GM23338 (cell line): Measurements from ENCODE around the gene CCDC86.

ENCODE experiments used
- CREB1 ChIP-seq: fragments of 250-450 bp; sonication (Bioruptor Pico); IDR thresholded peaks from 2 replicates; pipeline ENCODE4 v1.5.0; 2020; ENCODE audit warnings: low read depth, mild to moderate bottlenecking, moderate library complexity
- EZH2 ChIP-seq: fragments of 200-600 bp; sonication (generic); IDR thresholded peaks from one replicate; pipeline ENCODE4 v1.8.0; 2017; ENCODE audit warnings: antibody characterized with exemption, mild to moderate bottlenecking, low read depth; ENCODE audit not compliant: unreplicated experiment
- EZH2phosphoT487 ChIP-seq: fragments of 200-600 bp; sonication (generic); IDR thresholded peaks from one replicate; pipeline ENCODE4 v1.8.1; 2018; ENCODE audit warnings: antibody characterized with exemption; ENCODE audit not compliant: unreplicated experiment
- JUNB ChIP-seq: IDR thresholded peaks from one replicate; pipeline ENCODE4 v1.6.1; 2016; ENCODE audit warnings: antibody characterized with exemption; ENCODE audit not compliant: unreplicated experiment
- POLR2AphosphoS5 ChIP-seq: IDR thresholded peaks from 2 replicates; pipeline ENCODE4 v1.6.1; 2016; ENCODE audit warnings: antibody characterized with exemption, low read depth
- TF ChIP-seq, protein P1 (sequence below), 2 experiments: fragments of 200-600 bp in 1 of 2; sonication (generic) in 1 of 2; conservative IDR thresholded peaks; 2 replicates each; pipeline versions ENCODE4 v1.5.1 to v1.6.1; 2016 to 2017; ENCODE audit warnings: antibody characterized with exemption in 2 of 2, low read depth in 2 of 2, mild to moderate bottlenecking in 2 of 2, moderate library complexity in 1 of 2
- TF ChIP-seq, protein P2 (sequence below): IDR thresholded peaks from one replicate; pipeline ENCODE4 v1.6.1; 2018; ENCODE audit warnings: antibody characterized with exemption; ENCODE audit not compliant: unreplicated experiment
- TF ChIP-seq, protein P3 (sequence below): IDR thresholded peaks from 2 replicates; pipeline ENCODE4 v1.6.1; 2016; ENCODE audit warnings: antibody characterized with exemption

DNA sequence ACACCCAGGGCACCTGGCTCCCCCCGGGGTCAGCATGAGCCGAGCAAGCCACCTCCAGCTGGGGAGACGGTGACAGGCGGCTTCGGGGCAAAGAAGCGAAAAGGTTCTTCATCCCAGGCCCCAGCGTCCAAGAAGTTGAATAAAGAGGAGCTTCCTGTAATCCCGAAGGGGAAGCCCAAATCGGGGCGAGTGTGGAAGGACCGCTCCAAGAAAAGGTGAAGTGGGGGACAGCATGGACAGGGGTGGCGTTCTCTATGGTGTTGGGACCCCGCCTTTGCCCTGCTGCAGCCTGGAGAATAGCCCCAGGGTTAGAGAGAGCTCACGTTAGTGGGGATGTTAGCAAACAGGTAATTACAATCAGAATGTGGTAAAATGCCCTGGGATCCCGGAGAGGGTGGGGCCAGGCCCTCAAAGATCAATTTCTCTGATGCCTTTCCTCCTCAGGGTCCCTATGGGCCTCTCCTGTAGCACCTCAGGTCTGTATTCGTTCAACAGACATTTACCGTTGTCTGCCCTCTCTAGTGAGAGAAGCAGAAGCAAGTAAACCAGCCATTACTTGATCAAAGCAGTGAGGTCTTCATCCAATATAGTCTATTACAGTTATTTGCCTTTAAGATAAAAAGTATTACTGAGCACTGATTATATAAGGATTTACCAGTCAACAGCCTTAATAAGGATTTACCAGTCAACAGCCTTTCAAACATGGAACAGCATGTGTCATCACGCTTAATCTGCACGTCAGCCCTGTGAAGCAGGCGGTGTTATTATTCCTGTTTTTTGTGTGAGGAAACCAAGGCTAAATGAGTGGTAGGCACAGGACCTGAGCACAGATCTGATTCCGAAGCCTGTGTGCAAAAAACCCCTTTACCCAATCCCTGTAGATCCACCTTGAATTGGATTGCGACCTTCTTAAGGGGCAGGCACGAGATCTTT lies 1.0 kb downstream of the CCDC86 start:
- no peak for TF ChIP-seq POLR2AphosphoS5
- TF ChIP-seq, protein P1, sequence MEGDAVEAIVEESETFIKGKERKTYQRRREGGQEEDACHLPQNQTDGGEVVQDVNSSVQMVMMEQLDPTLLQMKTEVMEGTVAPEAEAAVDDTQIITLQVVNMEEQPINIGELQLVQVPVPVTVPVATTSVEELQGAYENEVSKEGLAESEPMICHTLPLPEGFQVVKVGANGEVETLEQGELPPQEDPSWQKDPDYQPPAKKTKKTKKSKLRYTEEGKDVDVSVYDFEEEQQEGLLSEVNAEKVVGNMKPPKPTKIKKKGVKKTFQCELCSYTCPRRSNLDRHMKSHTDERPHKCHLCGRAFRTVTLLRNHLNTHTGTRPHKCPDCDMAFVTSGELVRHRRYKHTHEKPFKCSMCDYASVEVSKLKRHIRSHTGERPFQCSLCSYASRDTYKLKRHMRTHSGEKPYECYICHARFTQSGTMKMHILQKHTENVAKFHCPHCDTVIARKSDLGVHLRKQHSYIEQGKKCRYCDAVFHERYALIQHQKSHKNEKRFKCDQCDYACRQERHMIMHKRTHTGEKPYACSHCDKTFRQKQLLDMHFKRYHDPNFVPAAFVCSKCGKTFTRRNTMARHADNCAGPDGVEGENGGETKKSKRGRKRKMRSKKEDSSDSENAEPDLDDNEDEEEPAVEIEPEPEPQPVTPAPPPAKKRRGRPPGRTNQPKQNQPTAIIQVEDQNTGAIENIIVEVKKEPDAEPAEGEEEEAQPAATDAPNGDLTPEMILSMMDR (conservative IDR thresholded peaks at IDR 0.05; ENCODE audit: low read depth in 2 of 2) = no peak
- TF ChIP-seq EZH2 = no peak
- TF ChIP-seq EZH2phosphoT487 = no peak
- TF ChIP-seq, protein P2, sequence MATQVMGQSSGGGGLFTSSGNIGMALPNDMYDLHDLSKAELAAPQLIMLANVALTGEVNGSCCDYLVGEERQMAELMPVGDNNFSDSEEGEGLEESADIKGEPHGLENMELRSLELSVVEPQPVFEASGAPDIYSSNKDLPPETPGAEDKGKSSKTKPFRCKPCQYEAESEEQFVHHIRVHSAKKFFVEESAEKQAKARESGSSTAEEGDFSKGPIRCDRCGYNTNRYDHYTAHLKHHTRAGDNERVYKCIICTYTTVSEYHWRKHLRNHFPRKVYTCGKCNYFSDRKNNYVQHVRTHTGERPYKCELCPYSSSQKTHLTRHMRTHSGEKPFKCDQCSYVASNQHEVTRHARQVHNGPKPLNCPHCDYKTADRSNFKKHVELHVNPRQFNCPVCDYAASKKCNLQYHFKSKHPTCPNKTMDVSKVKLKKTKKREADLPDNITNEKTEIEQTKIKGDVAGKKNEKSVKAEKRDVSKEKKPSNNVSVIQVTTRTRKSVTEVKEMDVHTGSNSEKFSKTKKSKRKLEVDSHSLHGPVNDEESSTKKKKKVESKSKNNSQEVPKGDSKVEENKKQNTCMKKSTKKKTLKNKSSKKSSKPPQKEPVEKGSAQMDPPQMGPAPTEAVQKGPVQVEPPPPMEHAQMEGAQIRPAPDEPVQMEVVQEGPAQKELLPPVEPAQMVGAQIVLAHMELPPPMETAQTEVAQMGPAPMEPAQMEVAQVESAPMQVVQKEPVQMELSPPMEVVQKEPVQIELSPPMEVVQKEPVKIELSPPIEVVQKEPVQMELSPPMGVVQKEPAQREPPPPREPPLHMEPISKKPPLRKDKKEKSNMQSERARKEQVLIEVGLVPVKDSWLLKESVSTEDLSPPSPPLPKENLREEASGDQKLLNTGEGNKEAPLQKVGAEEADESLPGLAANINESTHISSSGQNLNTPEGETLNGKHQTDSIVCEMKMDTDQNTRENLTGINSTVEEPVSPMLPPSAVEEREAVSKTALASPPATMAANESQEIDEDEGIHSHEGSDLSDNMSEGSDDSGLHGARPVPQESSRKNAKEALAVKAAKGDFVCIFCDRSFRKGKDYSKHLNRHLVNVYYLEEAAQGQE = no peak
- no peak for TF ChIP-seq CREB1
- TF ChIP-seq, protein P3, sequence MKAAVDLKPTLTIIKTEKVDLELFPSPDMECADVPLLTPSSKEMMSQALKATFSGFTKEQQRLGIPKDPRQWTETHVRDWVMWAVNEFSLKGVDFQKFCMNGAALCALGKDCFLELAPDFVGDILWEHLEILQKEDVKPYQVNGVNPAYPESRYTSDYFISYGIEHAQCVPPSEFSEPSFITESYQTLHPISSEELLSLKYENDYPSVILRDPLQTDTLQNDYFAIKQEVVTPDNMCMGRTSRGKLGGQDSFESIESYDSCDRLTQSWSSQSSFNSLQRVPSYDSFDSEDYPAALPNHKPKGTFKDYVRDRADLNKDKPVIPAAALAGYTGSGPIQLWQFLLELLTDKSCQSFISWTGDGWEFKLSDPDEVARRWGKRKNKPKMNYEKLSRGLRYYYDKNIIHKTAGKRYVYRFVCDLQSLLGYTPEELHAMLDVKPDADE = no peak
- no peak for TF ChIP-seq JUNB
